ENCODE data around the gene CBY2. TPM values are rescaled to one million over a fixed set of nuclear protein-coding genes. Genes with fewer than 3 reads are reported as not detected.
A peak's percentile ranks its signal among the peaks of the same experiment; 100 is the strongest.

Gene CBY2
- total and polyA plus RNA-seq, 3 experiments from 2014 or later = not detected

DNA sequence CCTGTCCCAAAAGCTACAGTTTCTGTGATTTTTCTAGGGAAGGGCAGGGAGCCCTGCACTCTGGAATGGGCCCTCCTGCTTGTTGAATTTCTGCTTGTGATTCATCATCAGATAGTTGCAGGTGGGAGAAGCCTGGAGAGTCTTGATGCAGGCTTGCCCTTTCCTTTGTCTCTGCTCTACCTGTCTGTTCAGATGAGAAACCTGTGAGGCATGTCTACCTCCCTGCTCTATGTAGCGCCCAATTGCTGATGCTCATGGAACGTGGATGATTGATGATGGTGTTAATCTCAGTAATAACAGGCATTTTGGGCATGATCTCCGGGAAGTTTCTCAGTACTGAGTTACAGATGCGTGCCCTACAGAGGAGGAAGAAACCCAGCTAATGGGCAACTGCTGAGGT is 10.9 kb upstream of the CBY2 start:
- H3K27me3 Mint-ChIP-seq = peaks cover 3 to 7% of the 10 kb centered on the region in 2 donors
- Histone ChIP-seq H3K9me3 (ENCODE audit: low read length) (no peaks in the 10 kb centered on the region), H3K4me3 (ENCODE audit: low read length) (no peak overlapping the region), H3K27me3 (ENCODE audit: insufficient read depth, low read length, poor library complexity, severe bottlenecking) (no peaks in the 10 kb centered on the region), H3K27ac (ENCODE audit: low read depth, low read length) (no peak overlapping the region), H3K36me3 (ENCODE audit: insufficient read depth, low read length) (no peaks in the 10 kb centered on the region), H3K4me1 (ENCODE audit: insufficient read depth, low read length) (no peaks in the 10 kb centered on the region)
- H3K4me1 Mint-ChIP-seq = peaks cover 0 to 11% (median 11%) of the 10 kb centered on the region in 3 donors
- no peak overlapping the region for H3K4me3 Mint-ChIP-seq
- CTCF ChIA-PET = interaction anchor here (1.3 kb wide), 1 partner anchor 115 kb away, joined by 3 read pairs; no protein-coding TSS in a partner anchor
- peak overlapping the region in 1 of 8 donors; percentile 6 for H3K27ac Mint-ChIP-seq
- DNase-seq = no peak
- H3K9me3 Mint-ChIP-seq = peaks cover 0 to 3% (median 0%) of the 10 kb centered on the region in 5 donors
- no peaks in the 10 kb centered on the region for H3K36me3 Mint-ChIP-seq
- POLR2A ChIA-PET = no interaction called here

DNA sequence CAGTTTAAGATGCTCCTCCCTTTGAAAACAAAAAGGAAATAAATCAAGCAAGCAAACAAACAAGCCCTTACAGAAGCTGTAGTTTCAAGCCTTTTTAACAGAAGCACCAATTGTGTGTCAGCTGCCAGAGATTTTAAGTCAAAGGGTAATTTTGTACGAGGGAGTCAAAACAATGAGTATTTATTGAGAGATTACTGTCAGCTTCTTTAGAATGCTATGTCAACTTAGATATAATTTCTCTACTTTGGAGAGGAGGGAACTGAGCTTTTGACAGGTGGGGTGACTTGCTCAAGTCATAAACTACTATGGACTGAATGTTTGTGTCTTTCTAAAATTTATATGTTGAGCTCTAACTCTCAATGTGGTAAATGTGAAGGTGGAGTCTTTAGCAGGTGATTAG is 10.5 kb upstream of the CBY2 start:
- Mint-ChIP-seq H3K9me3 (peaks cover 0 to 3% (median 0%) of the 10 kb centered on the region in 5 donors), H3K27ac (peak overlapping the region in 1 of 8 donors; percentile 6), H3K27me3 (peaks cover 3 to 7% of the 10 kb centered on the region in 2 donors), H3K36me3 (no peaks in the 10 kb centered on the region), H3K4me3 (no peak overlapping the region), H3K4me1 (peaks cover 0 to 12% (median 11%) of the 10 kb centered on the region in 3 donors)
- no peak for DNase-seq
- no peak overlapping the region for H3K4me3 ChIP-seq (ENCODE audit: low read length)
- no peaks in the 10 kb centered on the region for H3K27me3 ChIP-seq (ENCODE audit: insufficient read depth, low read length, poor library complexity, severe bottlenecking)
- POLR2A ChIA-PET = no interaction called here
- no peaks in the 10 kb centered on the region for H3K9me3 ChIP-seq (ENCODE audit: low read length)
- no peak overlapping the region for H3K27ac ChIP-seq (ENCODE audit: low read depth, low read length)
- no peaks in the 10 kb centered on the region for H3K36me3 ChIP-seq (ENCODE audit: insufficient read depth, low read length)
- CTCF ChIA-PET = interaction anchor here (1.3 kb wide), 1 partner anchor 115 kb away, joined by 3 read pairs; no protein-coding TSS in a partner anchor
- H3K4me1 ChIP-seq (ENCODE audit: insufficient read depth, low read length) = no peaks in the 10 kb centered on the region

DNA sequence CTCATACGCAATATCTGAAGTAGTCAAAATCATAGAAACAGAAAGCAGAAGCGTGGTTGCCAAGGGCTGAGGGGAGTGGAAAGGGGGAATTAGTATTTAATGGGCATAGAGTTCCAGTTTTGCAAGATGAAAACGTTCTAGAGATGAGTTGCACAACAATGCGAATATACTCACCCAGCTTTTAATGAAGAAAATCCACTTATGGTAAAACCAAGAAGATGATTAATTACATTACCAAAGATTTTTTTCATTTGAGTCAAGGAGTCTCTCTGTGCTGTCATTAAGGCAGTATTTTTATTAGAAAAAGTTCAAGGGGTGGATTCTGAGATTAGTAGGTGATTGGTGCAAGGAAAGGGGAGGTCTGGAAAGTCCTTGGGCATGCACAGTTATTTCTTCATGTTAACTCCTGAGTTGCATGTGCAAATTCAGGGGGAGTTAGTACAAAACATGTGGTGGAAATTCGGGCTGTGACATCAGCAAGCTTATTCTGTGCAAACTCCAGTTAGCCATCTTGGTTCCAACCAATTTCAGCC is 6.9 kb upstream of the CBY2 start:
- ChIA-PET POLR2A (no interaction called here), CTCF (no interaction called here)
- Histone ChIP-seq H3K4me1 (ENCODE audit: insufficient read depth, low read length) (no peaks in the 10 kb centered on the region), H3K36me3 (ENCODE audit: insufficient read depth, low read length) (no peaks in the 10 kb centered on the region), H3K9me3 (ENCODE audit: low read length) (no peaks in the 10 kb centered on the region), H3K27ac (ENCODE audit: low read depth, low read length) (no peak overlapping the region), H3K27me3 (ENCODE audit: insufficient read depth, low read length, poor library complexity, severe bottlenecking) (no peaks in the 10 kb centered on the region), H3K4me3 (ENCODE audit: low read length) (no peak overlapping the region)
- peaks cover 0 to 3% (median 0%) of the 10 kb centered on the region in 5 donors for H3K9me3 Mint-ChIP-seq
- no peak for DNase-seq
- peak overlapping the region in 1 of 7 donors; percentile 3 for H3K4me3 Mint-ChIP-seq
- H3K27me3 Mint-ChIP-seq = peaks cover 0 to 7% of the 10 kb centered on the region in 2 donors
- no peaks in the 10 kb centered on the region for H3K36me3 Mint-ChIP-seq
- H3K27ac Mint-ChIP-seq = no peak overlapping the region
- peaks cover 0 to 14% (median 11%) of the 10 kb centered on the region in 3 donors for H3K4me1 Mint-ChIP-seq

DNA sequence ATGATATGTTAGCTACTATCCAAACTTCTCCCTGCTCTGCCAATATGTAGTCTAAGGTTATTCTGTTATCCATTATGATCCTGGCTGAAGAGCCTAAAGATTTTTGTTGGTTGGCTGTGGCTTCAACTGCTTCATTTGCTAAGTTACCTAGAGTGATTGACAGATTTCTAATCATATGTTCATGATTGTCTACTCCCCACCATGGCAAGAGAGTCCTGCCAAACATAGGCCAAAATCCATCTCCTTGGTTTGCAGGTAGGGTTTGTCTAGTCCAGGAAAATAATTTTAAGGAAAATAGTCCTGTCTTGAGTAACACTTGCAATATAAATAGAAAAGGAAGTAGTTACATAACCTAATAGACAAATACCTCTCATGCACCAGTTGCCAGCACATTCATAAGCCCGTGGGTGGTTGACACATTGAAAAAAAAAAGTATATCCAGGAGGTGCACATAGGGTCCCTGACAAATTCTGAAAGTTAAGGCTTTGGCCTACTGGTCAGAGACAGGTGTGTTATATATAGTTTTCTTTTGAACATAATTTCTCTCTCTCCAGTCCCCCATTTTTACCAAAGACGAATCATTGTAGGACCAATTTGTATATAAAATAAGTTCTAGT is 5.4 kb upstream of the CBY2 start:
- no peak overlapping the region for H3K27ac ChIP-seq (ENCODE audit: low read depth, low read length)
- Mint-ChIP-seq H3K9me3 (peaks cover 0 to under 1% (median 0%) of the 10 kb centered on the region in 5 donors), H3K27ac (no peak overlapping the region), H3K4me1 (peaks cover 0 to 14% (median 11%) of the 10 kb centered on the region in 3 donors), H3K27me3 (peaks cover 0 to 3% of the 10 kb centered on the region in 2 donors), H3K36me3 (no peaks in the 10 kb centered on the region), H3K4me3 (no peak overlapping the region)
- H3K36me3 ChIP-seq (ENCODE audit: insufficient read depth, low read length) = no peaks in the 10 kb centered on the region
- no peaks in the 10 kb centered on the region for H3K9me3 ChIP-seq (ENCODE audit: low read length)
- ChIA-PET CTCF (no interaction called here), POLR2A (no interaction called here)
- no peaks in the 10 kb centered on the region for H3K4me1 ChIP-seq (ENCODE audit: insufficient read depth, low read length)
- H3K27me3 ChIP-seq (ENCODE audit: insufficient read depth, low read length, poor library complexity, severe bottlenecking) = no peaks in the 10 kb centered on the region
- H3K4me3 ChIP-seq (ENCODE audit: low read length) = no peak overlapping the region
- no peak for DNase-seq

DNA sequence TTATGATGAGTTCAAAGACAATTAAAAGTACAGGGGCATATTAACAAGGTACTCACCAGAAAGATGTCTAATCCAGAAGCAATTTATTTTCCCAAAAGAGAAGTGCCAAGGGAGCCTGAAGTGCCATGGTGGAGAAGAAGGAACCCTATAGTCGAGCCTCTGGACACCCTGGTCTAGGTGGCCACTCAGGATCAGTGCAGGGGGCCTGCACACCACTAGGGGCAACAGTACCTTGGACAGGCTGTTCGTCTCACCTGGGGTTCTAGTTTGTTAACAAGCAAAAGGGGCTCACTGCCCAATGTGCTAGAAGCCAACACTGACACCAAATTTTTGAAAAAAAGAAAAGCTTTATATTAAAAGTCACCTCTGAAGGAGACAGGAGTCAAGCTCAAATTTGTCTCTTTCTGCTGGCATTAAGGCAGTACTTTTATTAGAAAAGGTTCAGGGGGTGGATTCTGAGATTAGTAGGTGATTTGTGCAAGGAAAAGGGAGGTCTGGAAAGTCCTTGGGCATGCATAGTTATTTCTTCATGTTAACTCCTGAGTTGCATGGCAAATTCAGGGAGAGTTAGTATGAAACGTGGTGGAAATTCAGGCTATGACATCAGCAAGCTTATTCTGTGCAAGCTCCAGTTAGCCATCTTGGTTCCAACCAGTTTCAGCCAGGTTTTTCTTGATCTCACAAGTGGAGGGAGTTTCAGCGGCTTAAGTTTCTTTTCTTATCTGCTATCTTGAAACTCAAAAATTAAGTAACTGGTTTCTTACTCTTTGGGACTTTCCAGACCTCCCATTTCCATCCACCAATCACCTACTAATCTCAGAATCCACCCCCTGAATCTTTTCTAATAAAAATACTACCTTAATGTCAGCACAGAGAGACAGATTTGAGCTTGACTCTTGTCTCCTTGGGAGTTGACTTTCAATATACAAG is 884 bp upstream of the CBY2 start:
- Mint-ChIP-seq H3K9me3 (no peaks in the 10 kb centered on the region), H3K4me1 (peaks cover 0 to 3% (median 0%) of the 10 kb centered on the region in 3 donors), H3K4me3 (no peak overlapping the region), H3K27me3 (no peaks in the 10 kb centered on the region), H3K36me3 (no peaks in the 10 kb centered on the region), H3K27ac (no peak overlapping the region)
- CTCF ChIA-PET = no interaction called here
- no peak for DNase-seq
- Histone ChIP-seq H3K4me1 (ENCODE audit: insufficient read depth, low read length) (no peaks in the 10 kb centered on the region), H3K36me3 (ENCODE audit: insufficient read depth, low read length) (no peaks in the 10 kb centered on the region), H3K4me3 (ENCODE audit: low read length) (no peak overlapping the region), H3K27ac (ENCODE audit: low read depth, low read length) (no peak overlapping the region), H3K27me3 (ENCODE audit: insufficient read depth, low read length, poor library complexity, severe bottlenecking) (no peaks in the 10 kb centered on the region), H3K9me3 (ENCODE audit: low read length) (no peaks in the 10 kb centered on the region)
- POLR2A ChIA-PET = no interaction called here

DNA sequence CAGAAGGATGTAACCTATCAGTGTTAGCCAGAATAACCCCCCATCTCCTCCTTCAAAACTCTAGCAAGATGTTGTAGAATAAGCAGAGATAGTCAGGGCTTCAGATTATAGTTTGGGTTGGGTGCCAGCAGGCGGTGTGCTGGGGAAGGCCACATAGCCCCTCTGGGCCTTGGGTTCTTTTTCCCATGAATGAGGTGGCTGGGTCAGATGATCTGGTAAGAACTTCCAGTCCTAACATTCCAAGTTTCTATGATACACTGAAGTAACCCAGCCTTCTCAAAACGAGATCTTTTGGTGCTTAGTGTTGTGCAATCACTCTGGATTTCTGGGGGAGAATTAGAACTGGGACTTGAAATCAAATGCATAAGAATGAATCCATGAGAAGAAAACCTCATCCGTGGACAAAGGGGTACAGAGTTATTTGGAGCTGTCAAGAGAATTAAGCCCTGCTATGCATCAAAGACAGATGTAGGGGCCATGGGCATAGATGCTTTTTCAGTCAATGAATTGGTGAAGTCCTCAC is 810 bp downstream of the CBY2 start:
- Histone ChIP-seq H3K27ac (ENCODE audit: low read depth, low read length) (no peak overlapping the region), H3K4me3 (ENCODE audit: low read length) (no peak overlapping the region), H3K9me3 (ENCODE audit: low read length) (no peaks in the 10 kb centered on the region), H3K27me3 (ENCODE audit: insufficient read depth, low read length, poor library complexity, severe bottlenecking) (no peaks in the 10 kb centered on the region), H3K4me1 (ENCODE audit: insufficient read depth, low read length) (no peaks in the 10 kb centered on the region), H3K36me3 (ENCODE audit: insufficient read depth, low read length) (no peaks in the 10 kb centered on the region)
- H3K27me3 Mint-ChIP-seq = no peaks in the 10 kb centered on the region
- CTCF ChIA-PET = no interaction called here
- no peaks in the 10 kb centered on the region for H3K4me1 Mint-ChIP-seq
- H3K36me3 Mint-ChIP-seq = no peaks in the 10 kb centered on the region
- no peak overlapping the region for H3K27ac Mint-ChIP-seq
- DNase-seq = no peak
- H3K9me3 Mint-ChIP-seq = no peaks in the 10 kb centered on the region
- H3K4me3 Mint-ChIP-seq = no peak overlapping the region
- POLR2A ChIA-PET = no interaction called here

DNA sequence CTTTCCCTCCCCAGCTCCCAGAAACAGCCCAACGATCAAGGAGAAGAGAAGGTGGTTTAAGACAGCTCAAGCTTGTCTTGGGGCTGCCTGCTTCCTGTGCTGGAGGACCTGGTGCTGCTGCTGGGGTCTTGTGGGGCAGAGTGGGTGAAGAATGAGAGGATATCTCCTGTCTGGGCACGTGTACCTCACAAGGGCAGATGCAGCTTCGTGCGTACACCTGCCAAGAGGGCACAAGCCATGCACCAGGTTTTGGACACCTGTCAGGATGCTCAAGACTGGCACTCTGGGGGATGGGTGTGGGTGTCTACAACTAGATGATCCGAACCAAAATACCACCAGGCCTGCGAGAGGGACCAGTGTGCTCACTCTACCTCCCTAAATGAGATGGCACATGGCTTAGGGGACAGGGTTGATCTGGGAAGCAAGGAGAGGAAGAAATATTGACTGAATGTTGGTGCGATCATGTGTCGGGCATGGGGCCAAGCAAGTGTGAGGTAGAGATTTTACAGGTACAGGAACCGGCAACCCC is 2.2 kb downstream of the CBY2 start:
- Mint-ChIP-seq H3K9me3 (no peaks in the 10 kb centered on the region), H3K27ac (no peak overlapping the region), H3K27me3 (no peaks in the 10 kb centered on the region), H3K36me3 (no peaks in the 10 kb centered on the region), H3K4me1 (no peaks in the 10 kb centered on the region), H3K4me3 (no peak overlapping the region)
- Histone ChIP-seq H3K27ac (ENCODE audit: low read depth, low read length) (no peak overlapping the region), H3K4me3 (ENCODE audit: low read length) (no peak overlapping the region), H3K9me3 (ENCODE audit: low read length) (no peaks in the 10 kb centered on the region), H3K4me1 (ENCODE audit: insufficient read depth, low read length) (no peaks in the 10 kb centered on the region), H3K36me3 (ENCODE audit: insufficient read depth, low read length) (no peaks in the 10 kb centered on the region), H3K27me3 (ENCODE audit: insufficient read depth, low read length, poor library complexity, severe bottlenecking) (no peaks in the 10 kb centered on the region)
- ChIA-PET CTCF (no interaction called here), POLR2A (no interaction called here)
- DNase-seq = no peak
